MM.1S (cell line): ENCODE results near the gene ZNF384.

Experiments
- DNase-seq: peaks from one replicate; pipeline ENCODE4 v3.0.0-alpha.2; 2015
- H2AFZ ChIP-seq: fragments of 300-600 bp; sonication (generic); 2 replicates; pipeline ENCODE4 v1.6.0; 2016; ENCODE audit warnings: antibody characterized with exemption, low read length
- H3F3A ChIP-seq: fragments of 300-600 bp; sonication (generic); 2 replicates; pipeline ENCODE4 v1.6.1; 2016; ENCODE audit warnings: mild to moderate bottlenecking, antibody characterized with exemption, low read length, moderate library complexity, mixed read lengths; ENCODE audit not compliant: insufficient read depth
- H3K27ac ChIP-seq: fragments of 300-600 bp; sonication (generic); 2 replicates; pipeline ENCODE4 v1.5.1; 2016; ENCODE audit warnings: mild to moderate bottlenecking, low read length
- H3K27me3 ChIP-seq: fragments of 300-600 bp; sonication (generic); replicated peaks from 2 replicates; pipeline ENCODE4 v1.6.0; 2016; ENCODE audit warnings: low read length; ENCODE audit not compliant: insufficient read depth
- H3K36me3 ChIP-seq: fragments of 300-600 bp; sonication (generic); replicated peaks from 2 replicates; pipeline ENCODE4 v1.6.1; 2016; ENCODE audit warnings: mild to moderate bottlenecking, low read length, mixed read lengths; ENCODE audit not compliant: insufficient read depth
- H3K4me1 ChIP-seq: fragments of 300-600 bp; sonication (generic); 2 replicates; pipeline ENCODE4 v1.6.1; 2016; ENCODE audit warnings: low read length, mixed read lengths
- H3K4me2 ChIP-seq: fragments of 300-600 bp; sonication (generic); 2 replicates; pipeline ENCODE4 v1.6.0; 2016; ENCODE audit warnings: low read depth, low read length
- H3K4me3 ChIP-seq: fragments of 300-600 bp; sonication (generic); 2 replicates; pipeline ENCODE4 v1.5.1; 2016; ENCODE audit warnings: low read length, mixed read lengths
- H3K79me2 ChIP-seq: fragments of 300-600 bp; sonication (generic); 2 replicates; pipeline ENCODE4 v1.6.1; 2016; ENCODE audit warnings: mixed run types, low read length, mixed read lengths
- H3K9ac ChIP-seq: fragments of 300-600 bp; sonication (generic); 2 replicates; pipeline ENCODE4 v1.6.1; 2016; ENCODE audit warnings: low read length, mixed read lengths
- H3K9me2 ChIP-seq: fragments of 300-600 bp; sonication (generic); replicated peaks from 2 replicates; pipeline ENCODE4 v1.6.1; 2016; ENCODE audit warnings: mild to moderate bottlenecking, low read length, mixed read lengths; ENCODE audit not compliant: insufficient read depth
- H3K9me3 ChIP-seq: fragments of 300-600 bp; sonication (generic); replicated peaks from 2 replicates; pipeline ENCODE4 v1.6.1; 2016; ENCODE audit warnings: mild to moderate bottlenecking, low read length, mixed read lengths; ENCODE audit not compliant: insufficient read depth
- H4K20me1 ChIP-seq: fragments of 300-600 bp; sonication (generic); 2 replicates; pipeline ENCODE4 v1.6.1; 2016; ENCODE audit warnings: mild to moderate bottlenecking, low read length, moderate library complexity, mixed read lengths; ENCODE audit not compliant: insufficient read depth
- EZH2 ChIP-seq: fragments of 300-600 bp; sonication (generic); optimal IDR thresholded peaks from 2 replicates; pipeline ENCODE3; 2017; ENCODE audit warnings: low read depth, mild to moderate bottlenecking, antibody characterized with exemption, low read length, mixed read lengths
- EZH2phosphoT487 ChIP-seq: fragments of 300-600 bp; sonication (generic); IDR thresholded peaks from 2 replicates; pipeline ENCODE4 v1.6.1; 2018; ENCODE audit warnings: antibody characterized with exemption, low read length
- TF ChIP-seq, protein P1 (sequence below): fragments of 300-600 bp; sonication (generic); IDR thresholded peaks from 2 replicates; pipeline ENCODE4 v1.5.1; 2016; ENCODE audit warnings: antibody characterized with exemption, low read length, mixed read lengths

ZNF384 gene

GRCh38 chr12:6725350-6725749 is 36.2 kb upstream of the ZNF384 start:
- no peaks in the 10 kb centered on the region for H4K20me1 ChIP-seq
- peak overlapping the region; percentile 95; the same call in 1 of the 2 replicates for H3K4me2 ChIP-seq
- H3K9me2 ChIP-seq: no peaks in the 10 kb centered on the region
- TF ChIP-seq, protein P1, sequence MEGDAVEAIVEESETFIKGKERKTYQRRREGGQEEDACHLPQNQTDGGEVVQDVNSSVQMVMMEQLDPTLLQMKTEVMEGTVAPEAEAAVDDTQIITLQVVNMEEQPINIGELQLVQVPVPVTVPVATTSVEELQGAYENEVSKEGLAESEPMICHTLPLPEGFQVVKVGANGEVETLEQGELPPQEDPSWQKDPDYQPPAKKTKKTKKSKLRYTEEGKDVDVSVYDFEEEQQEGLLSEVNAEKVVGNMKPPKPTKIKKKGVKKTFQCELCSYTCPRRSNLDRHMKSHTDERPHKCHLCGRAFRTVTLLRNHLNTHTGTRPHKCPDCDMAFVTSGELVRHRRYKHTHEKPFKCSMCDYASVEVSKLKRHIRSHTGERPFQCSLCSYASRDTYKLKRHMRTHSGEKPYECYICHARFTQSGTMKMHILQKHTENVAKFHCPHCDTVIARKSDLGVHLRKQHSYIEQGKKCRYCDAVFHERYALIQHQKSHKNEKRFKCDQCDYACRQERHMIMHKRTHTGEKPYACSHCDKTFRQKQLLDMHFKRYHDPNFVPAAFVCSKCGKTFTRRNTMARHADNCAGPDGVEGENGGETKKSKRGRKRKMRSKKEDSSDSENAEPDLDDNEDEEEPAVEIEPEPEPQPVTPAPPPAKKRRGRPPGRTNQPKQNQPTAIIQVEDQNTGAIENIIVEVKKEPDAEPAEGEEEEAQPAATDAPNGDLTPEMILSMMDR: no peak
- TF ChIP-seq EZH2: no peak
- no peak for TF ChIP-seq EZH2phosphoT487
- H3K4me1 ChIP-seq: peaks cover 6% of the 10 kb centered on the region
- 0 out of 2 replicates have a peak, but pooled peaks cover 5% of the 10 kb centered on the region for H3K36me3 ChIP-seq
- H2AFZ ChIP-seq: no peak overlapping the region
- no peak overlapping the region for H3K27ac ChIP-seq
- no peak overlapping the region for H3K4me3 ChIP-seq
- H3K9me3 ChIP-seq: no peaks in the 10 kb centered on the region
- H3K9ac ChIP-seq: no peak overlapping the region
- H3K79me2 ChIP-seq: peaks cover 7% of the 10 kb centered on the region
- no peak for DNase-seq
- H3F3A ChIP-seq: peaks cover 7% of the 10 kb centered on the region
- no peaks in the 10 kb centered on the region for H3K27me3 ChIP-seq

DNA sequence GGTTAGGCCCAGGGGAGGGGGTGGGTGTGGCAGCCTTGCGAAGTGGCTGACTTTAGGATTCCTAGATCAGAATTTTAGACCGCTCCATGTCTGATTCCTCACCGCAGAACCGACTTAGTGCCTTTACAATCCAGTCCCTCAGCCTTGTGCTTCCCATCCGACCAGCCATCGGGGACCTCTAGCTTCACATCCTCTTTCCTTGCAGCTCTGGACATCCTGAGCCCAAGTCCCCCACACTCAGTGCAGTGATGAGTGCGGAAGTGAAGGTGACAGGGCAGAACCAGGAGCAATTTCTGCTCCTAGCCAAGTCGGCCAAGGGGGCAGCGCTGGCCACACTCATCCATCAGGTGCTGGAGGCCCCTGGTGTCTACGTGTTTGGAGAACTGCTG is 35.2 kb upstream of the ZNF384 start:
- no peak for TF ChIP-seq EZH2
- TF ChIP-seq, protein P1: no peak
- TF ChIP-seq EZH2phosphoT487: no peak
- no peaks in the 10 kb centered on the region for H3K9me3 ChIP-seq
- H3F3A ChIP-seq: peaks cover 7% of the 10 kb centered on the region
- peaks cover 7% of the 10 kb centered on the region for H3K79me2 ChIP-seq
- no peaks in the 10 kb centered on the region for H4K20me1 ChIP-seq
- peak overlapping the region; percentile 73 for H3K27ac ChIP-seq
- peak overlapping the region; percentile 70 for H3K9ac ChIP-seq
- H3K4me1 ChIP-seq: peaks cover 6% of the 10 kb centered on the region
- H3K27me3 ChIP-seq: no peaks in the 10 kb centered on the region
- peak; percentile 51 for DNase-seq
- no peaks in the 10 kb centered on the region for H3K9me2 ChIP-seq
- peak overlapping the region; percentile 70 for H3K4me3 ChIP-seq
- peak overlapping the region; percentile 68 for H2AFZ ChIP-seq
- H3K36me3 ChIP-seq: 0 out of 2 replicates have a peak, but pooled peaks cover 5% of the 10 kb centered on the region
- H3K4me2 ChIP-seq: peak overlapping the region; percentile 95

DNA sequence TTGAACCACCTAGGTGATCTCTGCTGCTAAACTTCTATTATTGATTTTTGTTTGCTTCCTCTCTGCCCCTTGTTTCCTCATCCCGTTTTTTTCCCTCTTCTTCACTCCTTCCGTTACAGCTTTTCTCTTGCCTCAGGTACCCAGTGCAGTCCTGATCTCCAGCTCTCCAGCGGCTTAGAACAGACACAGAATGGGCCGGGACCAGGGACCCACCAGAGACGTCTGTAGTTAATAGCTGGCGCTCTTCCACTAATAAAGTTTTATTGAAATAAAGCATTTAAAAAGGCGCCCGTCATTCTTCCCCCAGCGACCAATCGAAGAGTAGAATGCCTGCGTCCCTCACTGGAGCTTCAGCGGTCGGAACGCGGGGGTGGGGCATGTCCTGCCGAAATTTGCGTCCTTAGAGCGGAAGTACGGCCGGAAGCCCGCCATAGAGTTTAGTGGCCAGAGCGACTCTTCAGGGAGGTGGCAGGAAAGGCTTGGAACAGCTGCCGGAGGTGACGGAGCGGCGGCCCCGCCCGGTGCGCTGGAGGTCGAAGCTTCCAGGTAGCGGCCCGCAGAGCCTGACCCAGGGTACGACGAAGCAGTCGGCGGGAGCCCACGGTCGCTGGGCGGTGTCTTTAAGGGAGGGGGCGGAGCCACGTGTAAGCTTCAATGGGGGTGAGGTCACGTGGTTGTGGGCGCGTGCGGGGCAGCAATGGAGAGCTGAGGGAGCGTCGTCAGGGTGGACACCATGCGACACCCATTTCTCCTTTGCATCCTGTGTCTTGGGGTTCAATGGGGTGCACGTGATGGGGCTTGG is 34.6 kb upstream of the ZNF384 start, which contains the start of gene COPS7A:
COPS7A (plus strand) TSS at position 440 of the 802 bp plus-strand sequence. CDS start 611 bp downstream, outside the sequence.
- Histone ChIP-seq H3K9ac (peak within 1 kb of the TSS; percentile 70), H4K20me1 (no peaks in the 10 kb centered on the region), H3K27me3 (no peaks in the 10 kb centered on the region)

More for the DNA sequence above, 34.6 kb upstream of the ZNF384 start, which contains the start of gene COPS7A:
- peak within 1 kb of the TSS; percentile 89 for H2AFZ ChIP-seq
- peaks cover 6% of the 10 kb centered on the region for H3K4me1 ChIP-seq
- peak; percentile 100 for DNase-seq
- H3K27ac ChIP-seq: peak within 1 kb of the TSS; percentile 73
- H3F3A ChIP-seq: peaks cover 7% of the 10 kb centered on the region
- H3K79me2 ChIP-seq: peaks cover 7% of the 10 kb centered on the region
- H3K36me3 ChIP-seq: 0 out of 2 replicates have a peak, but pooled peaks cover 5% of the 10 kb centered on the region
- H3K4me2 ChIP-seq: peak within 1 kb of the TSS; percentile 95
- no peaks in the 10 kb centered on the region for H3K9me2 ChIP-seq
- no peak for TF ChIP-seq EZH2phosphoT487
- TF ChIP-seq, protein P1: no peak
- no peak for TF ChIP-seq EZH2
- no peaks in the 10 kb centered on the region for H3K9me3 ChIP-seq
- H3K4me3 ChIP-seq: peak within 1 kb of the TSS; percentile 70
